Thoracic aorta (tissue), 2 donors: Measurements from ENCODE around the gene SECTM1. TPM values are rescaled to one million over a fixed set of nuclear protein-coding genes. Genes with fewer than 3 reads are reported as not detected.

Experiments used
- ATAC-seq: fragments of 150-250 bp; one replicate; pipeline ENCODE4 v1.8.0; 2017; ENCODE audit warnings: low read depth; ENCODE audit not compliant: insufficient number of reproducible peaks, low FRiP score
- DNase-seq: peaks from one replicate; pipeline ENCODE4 v3.0.0-alpha.2; 2020; ENCODE audit warnings: low spot score
- H3K27ac ChIP-seq, 2 donors: fragments of 200-600 bp; sonication (generic); 1 replicate in 1 of 2; 2 replicates in 1 of 2; pipeline ENCODE4 v1.5.1; 2016; ENCODE audit warnings: mild to moderate bottlenecking in 2 of 2, moderate library complexity in 2 of 2
- H3K27me3 ChIP-seq: fragments of 200-600 bp; sonication (generic); replicated peaks from 2 replicates; pipeline ENCODE4 v1.6.0; 2016; ENCODE audit warnings: mild to moderate bottlenecking; ENCODE audit not compliant: insufficient read depth
- H3K36me3 ChIP-seq: fragments of 200-600 bp; sonication (generic); one replicate; pipeline ENCODE4 v1.5.1; 2016
- H3K4me1 ChIP-seq, 2 donors: fragments of 200-600 bp; sonication (generic); 1 replicate in 1 of 2; 2 replicates in 1 of 2; pipeline versions ENCODE4 v1.5.1 to v1.6.0; 2016; ENCODE audit warnings: low read depth in 2 of 2, mild to moderate bottlenecking in 1 of 2; ENCODE audit not compliant: control insufficient read depth in 1 of 2
- H3K4me3 ChIP-seq: fragments of 200-600 bp; sonication (generic); 2 replicates; pipeline ENCODE4 v1.5.1; 2016; ENCODE audit warnings: mild to moderate bottlenecking
- H3K9me3 ChIP-seq: fragments of 200-600 bp; sonication (generic); 2 replicates; pipeline ENCODE4 v1.5.1; 2016
- CTCF ChIP-seq: fragments of 200-600 bp; sonication (generic); IDR thresholded peaks from one replicate; pipeline ENCODE4 v1.5.1; 2019; ENCODE audit warnings: antibody characterized with exemption
- total RNA-seq, 2 donors: library from RNA; depleted of rRNA; stranded (reverse); fragments of >200 nt; gene quantifications; one replicate each; pipeline versions ENCODE4 v1.1.0 to v1.2.3, GENCODE V29; 2016

Gene SECTM1
- total RNA-seq, 2 donors from 2014 or later, result 16.7 to 32.2 TPM

GRCh38 chr17:82370471-82371332 lies 37.1 kb upstream of the SECTM1 start:
- no peak for ATAC-seq
- Histone ChIP-seq H3K36me3 (no peaks in the 10 kb centered on the region), H3K9me3 (no peaks in the 10 kb centered on the region), H3K27ac (no peak overlapping the region), H3K4me3 (peak overlapping the region; percentile 62), H3K27me3 (peaks cover 24% of the 10 kb centered on the region), H3K4me1 (peaks cover 5 to 20% of the 10 kb centered on the region in 2 donors)
- no peak for TF ChIP-seq CTCF
- no peak for DNase-seq

DNA sequence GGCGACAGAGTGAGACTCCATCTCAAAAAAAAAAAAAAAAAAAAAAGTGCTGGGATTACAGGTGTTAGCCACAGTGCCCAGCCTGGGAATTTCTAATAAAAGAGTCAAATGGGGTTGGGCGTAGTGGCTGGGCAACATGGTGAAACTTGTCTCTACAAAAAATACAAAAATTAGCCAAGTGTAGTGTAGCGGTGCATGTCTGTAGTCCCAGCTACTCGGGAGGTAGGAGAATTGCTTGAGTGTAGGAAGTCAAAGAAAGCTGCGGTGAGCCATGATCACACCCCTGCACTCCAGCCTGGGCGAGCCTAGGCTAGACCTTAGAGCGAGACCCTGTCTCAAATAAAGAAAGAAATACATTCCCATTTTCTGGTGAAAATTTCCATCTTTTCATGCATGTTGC lies 35.6 kb upstream of the SECTM1 start:
- no peak for DNase-seq
- H3K4me1 ChIP-seq, result peaks cover 5 to 20% of the 10 kb centered on the region in 2 donors
- no peak overlapping the region for H3K4me3 ChIP-seq
- TF ChIP-seq CTCF, result no peak
- H3K36me3 ChIP-seq, result no peaks in the 10 kb centered on the region
- no peak for ATAC-seq
- peaks cover 20% of the 10 kb centered on the region for H3K27me3 ChIP-seq
- H3K9me3 ChIP-seq, result no peaks in the 10 kb centered on the region
- no peak overlapping the region for H3K27ac ChIP-seq

DNA sequence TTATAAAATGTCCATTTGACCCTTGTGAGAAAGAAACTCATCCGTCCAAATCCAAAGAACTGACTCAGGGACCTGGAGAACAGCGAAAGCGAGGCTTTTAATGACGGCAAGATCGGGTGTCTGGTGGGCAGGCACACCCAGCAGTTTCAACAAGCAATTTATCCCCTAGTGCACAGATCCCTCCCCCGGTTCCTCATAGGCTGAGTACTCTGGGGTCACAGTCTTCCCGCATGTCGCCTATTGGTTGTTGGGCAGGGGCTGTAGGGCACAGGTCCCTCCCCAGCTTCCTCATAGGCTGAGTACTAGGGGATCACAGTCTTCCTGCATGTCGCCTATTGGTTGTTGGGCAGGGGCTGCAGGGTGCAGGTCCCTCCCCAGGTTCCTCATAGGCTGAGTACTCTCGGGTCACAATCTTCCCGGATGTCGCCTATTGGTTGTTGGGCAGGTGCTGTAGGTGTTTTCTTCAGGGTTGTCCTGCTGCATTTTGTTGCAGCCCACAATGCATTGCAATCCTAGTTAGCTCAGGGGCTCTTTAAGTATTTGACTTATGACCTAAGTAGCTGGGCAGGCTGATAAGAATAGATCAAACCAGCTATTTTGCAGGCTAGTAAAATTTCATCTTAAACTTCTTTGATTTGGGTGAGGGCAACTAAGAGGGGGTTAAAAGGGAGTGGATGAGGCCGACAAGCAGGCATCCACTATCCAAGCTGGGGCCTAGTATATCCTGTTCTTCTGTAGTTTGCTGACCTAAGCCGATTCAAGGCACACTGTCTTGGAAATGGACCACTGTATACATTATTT lies 34.4 kb upstream of the SECTM1 start:
- TF ChIP-seq CTCF, result no peak
- H3K4me3 ChIP-seq, result no peak overlapping the region
- peaks cover 5 to 20% of the 10 kb centered on the region in 2 donors for H3K4me1 ChIP-seq
- peaks cover 13% of the 10 kb centered on the region for H3K27me3 ChIP-seq
- no peak overlapping the region for H3K27ac ChIP-seq
- no peaks in the 10 kb centered on the region for H3K9me3 ChIP-seq
- no peak for ATAC-seq
- H3K36me3 ChIP-seq, result no peaks in the 10 kb centered on the region
- DNase-seq, result no peak

GRCh38 chr17:82366749-82367148 lies 33.2 kb upstream of the SECTM1 start:
- Histone ChIP-seq H3K4me1 (peaks cover 5 to 15% of the 10 kb centered on the region in 2 donors), H3K27ac (no peak overlapping the region), H3K4me3 (no peak overlapping the region), H3K9me3 (no peaks in the 10 kb centered on the region), H3K27me3 (peaks cover 5% of the 10 kb centered on the region), H3K36me3 (no peaks in the 10 kb centered on the region)
- DNase-seq (no peak), ATAC-seq (no peak)
- no peak for TF ChIP-seq CTCF

DNA sequence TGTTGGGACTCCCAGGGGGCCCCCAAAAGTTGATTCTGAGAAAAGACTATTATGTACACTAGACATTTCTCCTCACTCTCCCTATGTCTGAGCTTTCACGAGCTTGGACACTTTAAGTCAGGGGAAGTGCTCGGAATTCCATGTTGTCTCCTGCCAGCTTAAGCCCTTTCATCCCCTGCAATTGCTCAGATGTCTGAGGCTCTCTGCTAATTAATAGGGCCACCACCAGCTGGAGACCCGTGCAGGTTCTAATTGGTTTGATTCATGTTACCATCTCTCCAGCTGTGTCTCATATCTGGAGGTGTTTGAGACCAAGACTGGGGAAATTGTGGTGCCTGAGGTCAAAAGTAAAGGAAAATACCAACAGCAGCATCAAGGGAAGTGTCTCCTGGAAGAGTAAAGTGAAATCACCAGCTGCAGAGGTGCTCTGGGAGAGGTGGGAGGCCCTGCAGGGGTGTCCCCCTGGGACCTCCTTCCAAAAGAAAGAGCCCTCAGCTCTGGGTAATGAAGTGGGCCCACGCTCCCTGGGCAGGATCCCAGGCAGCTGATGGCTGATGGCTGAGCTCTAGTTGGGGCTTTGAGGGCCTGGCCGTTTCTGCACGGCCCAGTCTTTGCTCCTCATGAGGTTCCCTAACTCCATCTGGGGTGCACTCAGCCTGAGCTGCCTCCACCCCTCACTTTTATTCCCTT lies 32.2 kb upstream of the SECTM1 start:
- no peak for ATAC-seq
- Histone ChIP-seq H3K27ac (no peak overlapping the region), H3K27me3 (peaks cover 2% of the 10 kb centered on the region)

More for the DNA sequence above, 32.2 kb upstream of the SECTM1 start:
- Histone ChIP-seq H3K4me3 (no peak overlapping the region), H3K36me3 (no peaks in the 10 kb centered on the region), H3K9me3 (no peaks in the 10 kb centered on the region), H3K4me1 (peaks cover 5% of the 10 kb centered on the region in 2 donors)
- TF ChIP-seq CTCF, result no peak
- DNase-seq, result no peak
